ENCODE results near the gene ZNF526.
A peak's percentile ranks its signal among the peaks of the same experiment; 100 is the strongest.

Gene ZNF526

DNA sequence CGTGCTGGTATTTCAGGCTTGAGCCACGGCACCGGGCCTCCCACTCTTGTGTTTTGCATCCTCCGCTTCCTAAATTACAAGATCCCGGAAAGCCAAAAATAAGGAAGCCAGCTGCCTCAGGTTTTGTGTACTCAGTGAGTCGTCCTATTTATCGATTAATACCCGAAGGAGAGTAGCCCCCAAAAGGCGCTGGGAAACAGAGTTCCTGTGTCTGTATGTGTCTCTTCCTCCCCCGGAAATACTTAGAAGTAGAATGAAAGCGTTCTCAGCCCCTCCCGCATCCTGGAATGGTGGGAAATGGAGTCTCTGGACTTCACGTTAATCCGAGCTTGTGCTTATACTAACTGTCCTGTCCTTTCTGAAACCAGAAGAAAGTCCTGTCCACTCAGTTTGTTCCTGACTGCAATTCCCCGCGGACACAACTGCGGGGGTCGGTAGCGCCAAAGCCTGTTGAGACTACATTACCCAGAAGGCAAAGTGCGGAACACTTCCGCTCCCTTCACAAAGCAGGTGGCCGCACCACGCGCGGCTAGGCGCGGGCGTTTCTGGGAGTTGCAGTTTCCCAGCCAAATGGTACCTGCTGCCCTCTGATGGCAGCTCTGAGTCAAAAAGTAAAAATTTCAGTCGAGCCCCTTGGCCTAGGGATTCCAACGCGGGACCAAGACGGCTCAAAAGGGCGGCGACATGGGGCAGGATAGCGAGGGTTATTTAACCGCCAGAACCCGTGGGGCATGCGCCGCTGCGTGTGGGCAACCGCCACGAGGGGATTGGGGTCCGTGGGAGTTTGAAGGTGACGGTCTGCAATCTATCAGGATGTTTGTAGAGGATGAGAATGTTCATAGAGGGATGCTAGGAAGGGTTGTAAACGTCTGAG is 24.5 kb downstream of the ZNF526 start (continued):
- TF ChIP-seq ZFP3 (tag by site-specific recombination; IDR thresholded peaks at IDR 0.05; ENCODE audit: low read depth) (no peak), ZNF132 (tag by site-specific recombination; IDR thresholded peaks at IDR 0.05; ENCODE audit: borderline replicate concordance) (no peak), BCL11B (tag by site-specific recombination; IDR thresholded peaks at IDR 0.05; ENCODE audit: low read depth) (no peak), PRDM6 (tag by site-specific recombination; IDR thresholded peaks at IDR 0.05) (no peak), ZNF623 (tag by site-specific recombination; IDR thresholded peaks at IDR 0.05) (0 out of 2 replicates have a peak, but pooled peaks have one; percentile 4), ZNF157 (tag by site-specific recombination; IDR thresholded peaks at IDR 0.05) (no peak), ZNF211 (tag by site-specific recombination; IDR thresholded peaks at IDR 0.05; ENCODE audit: low read depth) (no peak), ZNF510 (tag by site-specific recombination; IDR thresholded peaks at IDR 0.05; ENCODE audit: insufficient replicate concordance) (no peak), YY2 (tag by site-specific recombination; IDR thresholded peaks at IDR 0.05) (peak; percentile 70), ZNF174 (tag by site-specific recombination; IDR thresholded peaks at IDR 0.05) (no peak), ZNF366 (tag by site-specific recombination; conservative IDR thresholded peaks at IDR 0.05) (no peak; the same call in 1 of the 2 replicates), ZBTB21 (tag by site-specific recombination; IDR thresholded peaks at IDR 0.05) (peak; percentile 54; the same call in 1 of the 2 replicates), ZNF114 (tag by site-specific recombination; IDR thresholded peaks at IDR 0.05) (no peak), ZNF560 (tag by site-specific recombination; IDR thresholded peaks at IDR 0.05; ENCODE audit: borderline replicate concordance) (no peak), ZBTB8A (tag by site-specific recombination; IDR thresholded peaks at IDR 0.05) (no peak; the same call in 1 of the 2 replicates), ZIC2 (tag by site-specific recombination; IDR thresholded peaks at IDR 0.05) (peak; percentile 39; the same call in 1 of the 2 replicates), ZNF121 (tag by site-specific recombination; IDR thresholded peaks at IDR 0.05) (no peak), KLF7 (tag by site-specific recombination; IDR thresholded peaks at IDR 0.05; ENCODE audit: borderline replicate concordance) (0 out of 2 replicates have a peak, but pooled peaks have one; percentile 35), ZNF274 (IDR thresholded peaks at IDR 0.05; ENCODE audit: low read length) (no peak), ZNF274 (tag by site-specific recombination; IDR thresholded peaks at IDR 0.05; ENCODE audit: borderline replicate concordance) (no peak), CTCF (tag by site-specific recombination; IDR thresholded peaks at IDR 0.05) (peak; percentile 95)
- TF ChIP-seq, protein P1, sequence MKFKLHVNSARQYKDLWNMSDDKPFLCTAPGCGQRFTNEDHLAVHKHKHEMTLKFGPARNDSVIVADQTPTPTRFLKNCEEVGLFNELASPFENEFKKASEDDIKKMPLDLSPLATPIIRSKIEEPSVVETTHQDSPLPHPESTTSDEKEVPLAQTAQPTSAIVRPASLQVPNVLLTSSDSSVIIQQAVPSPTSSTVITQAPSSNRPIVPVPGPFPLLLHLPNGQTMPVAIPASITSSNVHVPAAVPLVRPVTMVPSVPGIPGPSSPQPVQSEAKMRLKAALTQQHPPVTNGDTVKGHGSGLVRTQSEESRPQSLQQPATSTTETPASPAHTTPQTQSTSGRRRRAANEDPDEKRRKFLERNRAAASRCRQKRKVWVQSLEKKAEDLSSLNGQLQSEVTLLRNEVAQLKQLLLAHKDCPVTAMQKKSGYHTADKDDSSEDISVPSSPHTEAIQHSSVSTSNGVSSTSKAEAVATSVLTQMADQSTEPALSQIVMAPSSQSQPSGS (tag by site-specific recombination; IDR thresholded peaks at IDR 0.05; ENCODE audit: low read depth): no peak
- TF ChIP-seq, protein P2, sequence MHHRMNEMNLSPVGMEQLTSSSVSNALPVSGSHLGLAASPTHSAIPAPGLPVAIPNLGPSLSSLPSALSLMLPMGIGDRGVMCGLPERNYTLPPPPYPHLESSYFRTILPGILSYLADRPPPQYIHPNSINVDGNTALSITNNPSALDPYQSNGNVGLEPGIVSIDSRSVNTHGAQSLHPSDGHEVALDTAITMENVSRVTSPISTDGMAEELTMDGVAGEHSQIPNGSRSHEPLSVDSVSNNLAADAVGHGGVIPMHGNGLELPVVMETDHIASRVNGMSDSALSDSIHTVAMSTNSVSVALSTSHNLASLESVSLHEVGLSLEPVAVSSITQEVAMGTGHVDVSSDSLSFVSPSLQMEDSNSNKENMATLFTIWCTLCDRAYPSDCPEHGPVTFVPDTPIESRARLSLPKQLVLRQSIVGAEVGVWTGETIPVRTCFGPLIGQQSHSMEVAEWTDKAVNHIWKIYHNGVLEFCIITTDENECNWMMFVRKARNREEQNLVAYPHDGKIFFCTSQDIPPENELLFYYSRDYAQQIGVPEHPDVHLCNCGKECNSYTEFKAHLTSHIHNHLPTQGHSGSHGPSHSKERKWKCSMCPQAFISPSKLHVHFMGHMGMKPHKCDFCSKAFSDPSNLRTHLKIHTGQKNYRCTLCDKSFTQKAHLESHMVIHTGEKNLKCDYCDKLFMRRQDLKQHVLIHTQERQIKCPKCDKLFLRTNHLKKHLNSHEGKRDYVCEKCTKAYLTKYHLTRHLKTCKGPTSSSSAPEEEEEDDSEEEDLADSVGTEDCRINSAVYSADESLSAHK (tag by site-specific recombination; IDR thresholded peaks at IDR 0.05): peak; percentile 56; the same call in 1 of the 2 replicates
- TF ChIP-seq, protein P3, sequence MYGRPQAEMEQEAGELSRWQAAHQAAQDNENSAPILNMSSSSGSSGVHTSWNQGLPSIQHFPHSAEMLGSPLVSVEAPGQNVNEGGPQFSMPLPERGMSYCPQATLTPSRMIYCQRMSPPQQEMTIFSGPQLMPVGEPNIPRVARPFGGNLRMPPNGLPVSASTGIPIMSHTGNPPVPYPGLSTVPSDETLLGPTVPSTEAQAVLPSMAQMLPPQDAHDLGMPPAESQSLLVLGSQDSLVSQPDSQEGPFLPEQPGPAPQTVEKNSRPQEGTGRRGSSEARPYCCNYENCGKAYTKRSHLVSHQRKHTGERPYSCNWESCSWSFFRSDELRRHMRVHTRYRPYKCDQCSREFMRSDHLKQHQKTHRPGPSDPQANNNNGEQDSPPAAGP (tag by site-specific recombination; IDR thresholded peaks at IDR 0.05): no peak
- TF ChIP-seq, protein P4, sequence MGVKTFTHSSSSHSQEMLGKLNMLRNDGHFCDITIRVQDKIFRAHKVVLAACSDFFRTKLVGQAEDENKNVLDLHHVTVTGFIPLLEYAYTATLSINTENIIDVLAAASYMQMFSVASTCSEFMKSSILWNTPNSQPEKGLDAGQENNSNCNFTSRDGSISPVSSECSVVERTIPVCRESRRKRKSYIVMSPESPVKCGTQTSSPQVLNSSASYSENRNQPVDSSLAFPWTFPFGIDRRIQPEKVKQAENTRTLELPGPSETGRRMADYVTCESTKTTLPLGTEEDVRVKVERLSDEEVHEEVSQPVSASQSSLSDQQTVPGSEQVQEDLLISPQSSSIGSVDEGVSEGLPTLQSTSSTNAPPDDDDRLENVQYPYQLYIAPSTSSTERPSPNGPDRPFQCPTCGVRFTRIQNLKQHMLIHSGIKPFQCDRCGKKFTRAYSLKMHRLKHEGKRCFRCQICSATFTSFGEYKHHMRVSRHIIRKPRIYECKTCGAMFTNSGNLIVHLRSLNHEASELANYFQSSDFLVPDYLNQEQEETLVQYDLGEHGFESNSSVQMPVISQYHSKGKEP (tag by site-specific recombination; IDR thresholded peaks at IDR 0.05): no peak; the same call in 1 of the 2 replicates
- TF ChIP-seq, protein P5, sequence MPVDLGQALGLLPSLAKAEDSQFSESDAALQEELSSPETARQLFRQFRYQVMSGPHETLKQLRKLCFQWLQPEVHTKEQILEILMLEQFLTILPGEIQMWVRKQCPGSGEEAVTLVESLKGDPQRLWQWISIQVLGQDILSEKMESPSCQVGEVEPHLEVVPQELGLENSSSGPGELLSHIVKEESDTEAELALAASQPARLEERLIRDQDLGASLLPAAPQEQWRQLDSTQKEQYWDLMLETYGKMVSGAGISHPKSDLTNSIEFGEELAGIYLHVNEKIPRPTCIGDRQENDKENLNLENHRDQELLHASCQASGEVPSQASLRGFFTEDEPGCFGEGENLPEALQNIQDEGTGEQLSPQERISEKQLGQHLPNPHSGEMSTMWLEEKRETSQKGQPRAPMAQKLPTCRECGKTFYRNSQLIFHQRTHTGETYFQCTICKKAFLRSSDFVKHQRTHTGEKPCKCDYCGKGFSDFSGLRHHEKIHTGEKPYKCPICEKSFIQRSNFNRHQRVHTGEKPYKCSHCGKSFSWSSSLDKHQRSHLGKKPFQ (tag by site-specific recombination; IDR thresholded peaks at IDR 0.05): no peak

All from HEK293 (cell line).